Myocyte (in vitro differentiated cells): ENCODE measurements around the gene B3GNT7. TPM values are rescaled to one million over a fixed set of nuclear protein-coding genes. Genes with fewer than 3 reads are reported as not detected.
"Not testable (repeated sequence)": the region's sequence is repeated elsewhere in the genome, so short reads cannot be mapped to it uniquely, and the experiment has no call there.

ENCODE experiments used
- DNase-seq: peaks from one replicate; pipeline ENCODE4 v3.0.0-alpha.2; 2012; ENCODE audit warnings: low read depth
- polyA plus RNA-seq: library from polyadenylated mRNA; unstranded; fragments of >200 nt; gene quantifications from one replicate; pipeline ENCODE4 v1.2.1, GENCODE V29; 2012; ENCODE audit warnings: missing spikeins
- total RNA-seq: library from RNA; depleted of rRNA; stranded (reverse); fragments of >200 nt; gene quantifications from 2 replicates; pipeline ENCODE4 v1.2.3, GENCODE V29; 2014

The B3GNT7 gene, protein sequence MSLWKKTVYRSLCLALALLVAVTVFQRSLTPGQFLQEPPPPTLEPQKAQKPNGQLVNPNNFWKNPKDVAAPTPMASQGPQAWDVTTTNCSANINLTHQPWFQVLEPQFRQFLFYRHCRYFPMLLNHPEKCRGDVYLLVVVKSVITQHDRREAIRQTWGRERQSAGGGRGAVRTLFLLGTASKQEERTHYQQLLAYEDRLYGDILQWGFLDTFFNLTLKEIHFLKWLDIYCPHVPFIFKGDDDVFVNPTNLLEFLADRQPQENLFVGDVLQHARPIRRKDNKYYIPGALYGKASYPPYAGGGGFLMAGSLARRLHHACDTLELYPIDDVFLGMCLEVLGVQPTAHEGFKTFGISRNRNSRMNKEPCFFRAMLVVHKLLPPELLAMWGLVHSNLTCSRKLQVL
- total RNA-seq = 0.10 TPM in 1 of 2 replicates, not detected in the other
- polyA plus RNA-seq = 0.15 TPM

- DNase-seq = no peak
These were observed at the start of gene B3GNT7 for GRCh38 chr2:231395188-231396057. Gene B3GNT7 (plus strand): TSS chr2:231395710. CDS start chr2:231395804, 94 bp downstream.

DNA sequence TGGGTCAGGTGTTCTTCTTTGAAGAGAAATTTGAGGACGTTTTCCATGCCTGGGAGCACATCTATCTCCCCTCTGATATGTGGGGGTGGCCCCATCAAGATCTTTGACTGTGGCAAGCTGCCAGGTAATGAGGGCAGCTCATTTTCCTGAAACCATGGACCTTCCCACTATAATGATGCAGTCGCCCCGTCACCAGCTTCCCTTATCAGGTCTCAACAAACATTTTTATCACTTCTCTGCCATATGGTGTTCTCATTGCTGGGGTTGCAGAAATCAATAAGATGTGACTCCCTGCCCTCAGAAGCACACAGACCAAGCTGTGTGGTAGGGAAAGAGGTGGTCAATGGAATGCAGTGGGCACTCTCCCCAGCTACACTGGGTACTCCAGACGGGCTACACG is 48.4 kb upstream of the B3GNT7 start:
- no peak for DNase-seq

DNA sequence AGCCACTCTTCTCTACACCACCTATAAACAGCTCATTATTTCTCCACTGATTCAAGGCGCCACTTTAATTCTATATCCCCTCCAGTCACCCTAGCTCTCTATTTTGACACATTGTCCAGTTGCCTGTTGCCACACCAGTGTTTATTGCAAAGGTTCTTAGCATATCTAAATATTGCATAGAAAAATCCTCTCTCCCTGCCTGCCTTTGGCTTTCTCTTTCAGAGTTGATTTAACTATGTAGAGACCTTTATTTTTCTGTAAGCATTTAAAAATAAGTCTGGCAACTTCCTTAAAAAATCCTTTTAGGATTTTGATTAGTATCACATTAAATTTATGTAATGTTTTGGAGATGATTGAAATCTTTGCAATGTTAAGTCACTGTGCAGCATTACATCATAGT is 47.9 kb upstream of the B3GNT7 start:
- no peak for DNase-seq

DNA sequence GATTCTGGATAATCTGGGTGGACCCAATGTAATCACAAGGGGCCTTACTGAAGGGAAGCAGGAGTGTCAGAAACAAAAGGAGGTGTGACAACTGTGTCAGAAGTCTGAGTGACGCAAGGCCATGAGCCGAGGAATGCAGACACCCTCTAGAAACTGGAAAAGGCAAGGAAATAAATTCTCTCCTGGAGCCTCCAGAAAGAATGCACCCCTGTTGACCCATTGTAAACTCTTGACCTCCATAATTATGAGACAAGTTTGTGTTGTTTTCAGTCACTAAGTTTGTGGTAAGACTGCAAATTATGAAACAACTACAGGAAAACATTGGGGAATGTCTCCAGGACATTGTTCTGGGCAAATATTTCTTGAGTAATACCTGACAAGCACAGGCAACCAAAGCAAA is 47.3 kb upstream of the B3GNT7 start:
- no peak for DNase-seq

GRCh38 chr2:231348704-231349373 is 46.7 kb upstream of the B3GNT7 start:
- no peak for DNase-seq

DNA sequence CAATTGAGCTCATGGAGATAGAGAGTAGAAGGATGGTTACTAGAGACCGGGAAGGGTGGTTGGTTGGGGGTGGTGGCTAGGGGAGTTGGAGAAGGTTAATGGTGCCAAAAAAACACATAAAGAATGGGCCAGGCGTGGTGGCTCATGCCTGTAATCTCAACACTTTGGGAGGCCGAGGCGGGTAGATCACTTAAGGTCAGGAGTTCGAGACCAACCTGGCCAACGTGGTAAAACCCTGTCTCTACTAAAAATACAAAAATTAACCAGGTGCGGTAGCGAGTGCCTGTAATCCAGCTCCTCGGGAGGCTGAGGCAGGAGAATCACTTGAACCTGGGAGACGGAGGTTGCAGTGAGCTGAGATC is 46.2 kb upstream of the B3GNT7 start:
- DNase-seq = not testable (repeated sequence)

DNA sequence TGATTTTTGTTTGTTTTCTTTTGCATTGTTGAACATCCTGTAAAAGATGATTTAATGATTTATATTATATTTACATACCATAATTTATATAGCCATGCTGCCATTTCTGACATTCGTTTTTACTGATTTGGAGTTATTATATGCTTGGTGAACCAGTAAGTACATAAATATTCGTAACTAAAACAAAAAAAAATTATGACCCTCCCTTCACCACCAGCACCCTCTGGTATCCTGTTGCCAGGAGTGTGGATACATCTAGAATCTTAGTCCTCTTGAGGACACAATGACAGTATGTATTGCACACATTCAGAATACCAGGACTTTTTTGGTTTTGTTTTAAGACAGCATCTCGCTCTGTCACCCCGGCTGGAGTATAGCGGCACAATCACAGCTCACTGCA is 43.9 kb upstream of the B3GNT7 start:
- DNase-seq = no peak

- no peak for DNase-seq
These were observed 42.0 kb upstream of the B3GNT7 start for GRCh38 chr2:231353469-231353868.

GRCh38 chr2:231355508-231356465 is 39.7 kb upstream of the B3GNT7 start:
- no peak for DNase-seq

DNA sequence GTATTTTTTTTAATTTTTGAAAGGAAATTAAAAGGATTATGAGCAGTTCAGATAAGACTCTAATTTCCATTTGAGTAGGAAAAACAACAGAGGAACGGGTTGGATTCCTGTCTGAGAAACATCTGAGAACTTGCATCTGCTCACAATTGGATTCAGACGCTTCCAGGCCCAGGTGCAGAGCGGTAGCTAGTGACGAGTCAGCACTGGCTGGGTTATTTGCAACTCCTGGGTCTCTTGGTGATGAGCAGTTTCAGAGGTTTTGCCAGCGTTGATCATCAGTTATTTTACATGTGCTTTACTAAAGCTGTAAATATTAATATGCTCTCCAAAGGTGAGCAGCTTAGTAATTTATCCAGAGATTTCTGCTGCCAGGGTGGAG is 39.1 kb upstream of the B3GNT7 start:
- no peak for DNase-seq

DNA sequence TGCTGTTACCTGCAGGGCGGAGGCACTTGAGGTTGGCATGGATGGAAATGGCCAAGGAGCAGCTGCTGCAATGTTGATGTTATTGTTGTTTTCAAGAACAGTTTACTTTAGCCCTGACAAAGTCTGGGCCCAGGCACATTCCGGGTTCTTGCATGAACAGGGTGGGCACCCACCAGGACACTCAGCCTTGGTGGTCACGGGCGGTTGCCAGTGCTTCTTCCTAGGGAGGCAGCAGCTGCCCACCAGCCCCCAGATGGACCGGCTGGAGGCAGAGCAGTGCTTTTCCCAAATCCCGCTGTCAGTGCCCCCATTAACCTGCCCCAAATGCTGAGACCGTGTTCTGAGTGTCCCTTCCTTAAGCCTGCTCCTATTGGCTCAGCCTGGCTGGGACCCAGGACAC is 38.5 kb upstream of the B3GNT7 start:
- DNase-seq = no peak

DNA sequence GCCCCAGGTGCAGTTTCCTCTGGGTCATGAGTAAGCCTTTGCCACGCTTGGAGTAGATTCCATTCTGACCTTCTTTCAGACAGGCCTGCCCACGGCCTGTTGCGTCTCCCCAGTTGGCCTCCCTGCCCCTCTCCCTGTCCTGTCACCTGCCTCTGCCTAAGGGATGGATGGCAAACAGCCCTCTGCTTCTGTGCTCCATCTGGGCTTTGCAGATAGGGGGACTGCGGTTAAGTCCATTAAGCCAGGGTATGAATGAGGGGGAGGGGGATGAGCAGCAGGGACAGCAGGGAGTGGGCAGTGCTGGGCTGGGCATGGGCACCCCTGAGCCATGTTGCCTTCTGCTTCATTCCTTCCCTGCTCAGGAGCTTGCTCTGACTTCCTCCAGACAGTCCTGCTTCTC is 37.6 kb upstream of the B3GNT7 start:
- no peak for DNase-seq

GRCh38 chr2:231359441-231359840 is 36.1 kb upstream of the B3GNT7 start:
- no peak for DNase-seq

GRCh38 chr2:231359948-231360347 is 35.6 kb upstream of the B3GNT7 start:
- DNase-seq = no peak

DNA sequence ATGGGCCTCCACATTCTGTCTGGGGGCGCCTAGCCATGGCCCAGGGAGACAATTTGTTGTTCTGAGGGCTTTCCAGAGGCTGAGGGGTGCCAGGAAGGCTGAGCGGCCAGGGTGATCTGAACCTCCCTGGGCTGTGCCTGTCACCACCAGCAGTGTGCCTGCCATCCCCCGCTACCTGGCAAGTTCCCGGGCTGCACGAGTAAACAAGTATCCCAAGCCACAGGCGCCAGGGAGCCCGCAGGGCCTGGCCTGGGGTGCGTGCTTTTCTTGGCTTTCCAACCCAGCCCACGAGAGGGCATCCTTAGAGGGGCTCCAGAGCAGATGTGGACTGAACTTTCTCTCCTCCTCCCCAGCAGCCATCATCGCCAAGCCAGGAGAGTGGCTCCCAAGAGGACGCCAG is 35.1 kb upstream of the B3GNT7 start:
- no peak for DNase-seq

DNA sequence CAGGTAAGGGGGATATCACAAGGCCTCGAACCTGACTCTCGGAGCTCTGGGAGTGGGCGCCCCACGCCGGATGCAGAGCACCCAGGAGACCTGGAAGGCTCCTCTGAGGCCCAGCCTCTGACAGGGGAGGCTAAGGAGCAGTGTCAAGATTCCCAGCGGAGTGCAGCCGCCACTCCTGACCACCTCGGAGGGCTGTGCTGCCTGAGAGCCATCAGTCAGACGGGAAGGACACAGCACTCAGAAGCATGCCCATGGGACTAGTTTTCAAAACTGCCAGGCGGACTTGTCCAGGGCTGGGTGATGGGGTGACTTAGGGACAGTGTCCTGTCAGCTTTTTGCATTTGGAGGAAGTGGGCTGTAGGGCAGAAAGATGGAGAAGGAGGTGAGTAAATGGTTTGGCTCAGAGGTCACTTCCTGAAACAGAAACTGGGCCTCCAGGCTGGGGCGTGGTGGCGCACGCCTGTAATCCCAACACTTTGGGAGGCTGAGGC is 34.6 kb upstream of the B3GNT7 start:
- DNase-seq = no peak

GRCh38 chr2:231361701-231362554 is 33.6 kb upstream of the B3GNT7 start:
- DNase-seq = no peak

GRCh38 chr2:231362555-231363184 is 32.8 kb upstream of the B3GNT7 start:
- DNase-seq = no peak

GRCh38 chr2:231364061-231364460 is 31.4 kb upstream of the B3GNT7 start:
- DNase-seq = no peak
